Glomerular visceral epithelial cell (primary cell): ENCODE measurements around the gene CPM.
"Not testable (repeated sequence)": the region's sequence is repeated elsewhere in the genome, so short reads cannot be mapped to it uniquely, and the experiment has no call there.

Experiments
- DNase-seq: peaks from one replicate; pipeline ENCODE4 v3.0.0-alpha.2; 2016; ENCODE audit errors: extremely low spot score

CPM gene

DNA sequence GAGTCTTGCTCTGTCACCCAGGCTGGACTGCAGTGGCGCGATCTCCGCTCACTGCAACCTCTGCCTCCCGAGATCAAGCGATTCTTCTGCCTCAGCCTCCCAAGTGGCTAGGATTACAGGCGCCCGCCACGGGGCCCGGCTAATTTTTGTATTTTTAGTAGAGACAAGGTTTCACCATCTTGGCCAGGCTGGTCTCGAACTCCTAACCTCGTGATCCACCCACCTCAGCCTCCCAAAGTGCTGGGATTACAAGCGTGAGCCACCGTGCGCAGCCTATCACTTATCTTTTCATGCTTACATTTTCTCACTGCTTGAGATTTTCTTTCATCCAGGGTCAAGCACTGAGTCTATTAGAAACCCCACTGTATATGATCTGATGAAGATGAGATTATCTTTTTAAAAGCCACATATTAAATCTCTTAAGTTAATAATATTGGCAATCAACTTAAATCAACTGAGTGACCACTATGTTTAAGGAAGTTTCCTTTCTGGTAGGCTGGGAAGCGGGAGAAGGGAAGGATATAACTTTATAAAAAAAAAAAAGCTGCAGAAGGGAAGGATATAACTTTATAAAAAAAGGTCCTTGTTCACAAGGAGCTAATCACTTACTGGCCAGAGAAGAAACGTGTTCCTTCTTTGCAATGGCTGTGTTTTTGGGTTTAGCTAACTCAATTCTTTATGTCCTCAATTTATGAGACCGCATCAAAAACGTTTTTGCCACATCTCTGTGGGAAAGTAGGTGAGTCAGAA is 126.3 kb downstream of the CPM start:
- no peak for DNase-seq

DNA sequence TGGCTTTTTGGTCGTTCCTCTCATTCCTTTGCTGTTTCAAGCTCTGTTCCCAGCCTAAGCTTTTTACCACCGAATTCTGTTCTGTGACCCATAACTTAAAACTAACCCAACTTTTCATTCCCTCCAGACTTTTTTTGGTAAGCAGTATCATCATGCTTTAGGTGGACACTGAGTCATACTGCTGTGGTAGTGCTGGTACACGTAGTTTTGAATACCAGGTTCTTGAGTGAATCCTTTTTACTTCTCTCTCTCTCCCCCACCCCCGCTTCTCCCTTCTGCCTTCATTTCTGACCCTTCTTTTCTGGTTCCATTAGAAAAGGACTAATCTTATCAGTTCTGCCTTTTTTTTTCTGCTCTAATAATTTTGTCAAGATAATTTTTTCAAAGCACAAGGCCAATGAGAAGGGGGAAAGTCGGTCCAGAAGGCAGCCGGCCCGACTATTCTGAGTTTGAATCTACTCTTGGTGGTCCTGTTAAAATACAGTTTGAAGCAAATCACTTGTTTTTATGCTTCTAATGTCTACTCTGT is 127.3 kb downstream of the CPM start:
- no peak for DNase-seq

GRCh38 chr12:68804657-68805591 is 128.0 kb downstream of the CPM start:
- DNase-seq = no peak

DNA sequence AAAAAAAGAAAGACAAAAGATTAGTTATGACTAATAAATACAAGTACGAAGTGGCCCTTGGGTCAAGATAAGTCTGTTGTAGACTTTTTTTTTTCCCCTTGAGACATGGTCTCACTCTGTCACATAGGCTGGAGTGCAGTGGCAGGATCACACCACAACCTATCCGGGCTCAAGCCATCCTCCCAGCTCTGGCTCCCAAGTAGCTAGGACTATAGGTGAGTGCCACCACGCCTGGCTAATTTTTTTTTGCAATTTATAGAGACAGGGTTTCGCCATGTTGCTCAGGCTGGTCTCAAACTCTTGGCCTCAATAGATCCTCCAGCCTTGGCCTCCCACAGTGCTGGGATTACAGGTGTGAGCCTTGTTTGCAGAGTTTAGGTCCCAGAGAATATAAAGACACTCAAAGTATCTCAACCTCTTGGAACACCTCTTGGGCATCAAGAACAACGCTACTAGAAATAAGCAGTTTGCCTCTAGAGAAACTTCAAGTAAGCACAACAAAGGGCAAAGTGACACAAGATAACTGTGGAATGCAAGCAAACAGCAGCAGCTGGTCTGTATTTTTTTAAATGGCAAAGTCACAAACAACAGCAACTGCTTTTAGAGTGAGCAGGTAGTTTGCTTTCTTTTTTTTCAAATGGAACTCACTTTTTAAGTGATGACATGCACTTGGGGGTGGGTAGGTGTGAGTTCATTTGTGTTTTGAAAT is 128.9 kb downstream of the CPM start:
- DNase-seq = no peak

DNA sequence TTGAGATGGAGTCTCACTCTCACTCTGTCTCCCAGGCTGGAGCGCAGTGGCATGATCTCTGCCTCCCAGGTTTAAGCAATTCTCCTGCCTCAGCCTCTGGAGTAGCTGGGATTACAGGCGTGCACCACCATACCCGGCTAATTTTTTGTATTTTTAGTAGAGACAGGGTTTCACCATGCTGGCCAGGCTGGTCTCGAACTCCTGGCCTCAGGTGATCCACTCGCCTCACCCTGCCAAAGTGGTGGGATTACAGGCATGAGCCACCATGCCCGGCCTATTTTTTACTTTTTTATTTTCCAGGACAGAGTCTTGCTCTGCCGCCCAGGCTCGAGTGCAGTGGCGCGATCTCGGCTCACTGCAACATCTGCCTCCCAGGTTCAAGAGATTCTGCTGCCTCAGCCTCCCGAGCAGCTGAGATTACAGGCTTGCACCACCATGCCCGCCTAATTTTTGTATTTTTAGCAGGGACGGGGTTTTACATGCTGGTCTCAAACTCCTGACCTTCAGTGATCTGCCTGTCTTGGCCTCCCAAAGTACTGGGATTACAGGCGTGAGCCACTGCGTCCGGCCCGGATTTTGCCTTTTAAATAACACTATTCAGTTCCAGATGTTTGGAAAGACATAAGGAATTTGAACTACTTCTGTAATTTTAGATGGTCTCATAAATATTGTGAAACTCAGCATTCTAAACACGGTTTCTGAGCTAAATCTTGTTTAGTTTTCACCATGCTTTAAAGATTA is 129.9 kb downstream of the CPM start:
- not testable (repeated sequence) for DNase-seq

DNA sequence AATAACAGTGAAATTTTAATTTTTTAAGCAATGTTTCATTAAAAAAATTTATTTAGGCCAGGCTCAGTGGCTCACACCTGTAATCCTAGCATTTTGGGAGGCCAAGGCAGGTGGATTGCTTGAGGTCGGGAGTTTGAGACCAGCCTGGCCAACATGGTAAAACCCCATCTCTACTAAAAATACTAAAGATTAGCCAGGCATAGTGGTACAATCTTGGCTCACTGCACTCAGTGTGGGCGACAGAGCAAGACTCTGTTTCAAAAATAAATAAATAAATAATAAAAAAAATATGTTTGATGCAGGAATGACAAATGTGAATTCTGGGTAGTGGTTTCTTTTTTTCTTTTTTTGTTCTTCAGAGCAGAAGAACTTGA is 130.6 kb downstream of the CPM start:
- not testable (repeated sequence) for DNase-seq
